Measurements from ENCODE around the gene AGBL4.

DNA sequence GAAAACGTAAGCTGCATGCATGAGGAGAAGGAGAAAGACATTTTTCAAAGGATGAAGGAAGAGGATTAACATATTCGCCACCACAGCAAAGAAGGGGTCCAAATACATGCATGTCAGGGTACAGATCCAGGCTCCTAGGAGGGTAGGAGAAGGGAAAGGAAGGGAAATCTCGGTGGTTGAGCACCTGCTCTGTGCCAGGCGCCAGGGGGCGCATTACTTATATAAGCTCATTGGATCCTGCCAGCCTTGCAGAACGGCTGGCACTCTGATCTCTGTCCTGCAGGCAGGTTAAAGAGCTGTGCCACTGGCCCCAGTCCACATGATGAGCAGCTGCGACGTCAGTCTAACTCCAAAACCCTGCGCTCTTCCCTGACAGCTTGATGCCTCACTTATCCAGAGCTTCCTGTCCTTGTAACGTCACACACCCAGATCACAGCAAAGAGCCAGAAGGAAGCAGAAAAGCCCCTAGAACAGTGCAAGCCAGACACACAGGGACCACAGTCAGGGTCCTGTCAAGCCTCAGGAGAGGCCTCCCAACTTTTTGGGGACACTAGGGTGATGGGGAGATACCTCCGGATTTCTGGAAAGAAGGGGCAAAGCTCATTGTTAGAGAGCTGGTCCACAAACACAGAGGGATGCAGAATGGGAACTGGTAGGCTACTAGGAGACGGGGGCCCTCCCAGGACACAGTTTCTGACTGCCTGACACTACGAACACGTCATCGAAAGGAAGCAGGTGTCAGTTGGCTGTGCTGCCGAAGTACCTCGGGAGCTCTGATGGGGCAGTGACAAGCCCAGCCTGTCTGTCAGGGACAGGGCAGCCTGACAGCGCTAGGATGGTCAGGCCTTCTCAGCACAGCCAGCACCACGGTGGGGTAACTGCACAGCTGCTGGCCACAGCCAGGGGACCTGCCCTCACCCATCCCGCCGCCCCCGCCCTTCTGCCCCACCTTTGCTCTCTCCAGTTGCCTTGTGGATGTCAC lies 1346.2 kb downstream of the AGBL4 start:
- TF ChIP-seq, protein P1, sequence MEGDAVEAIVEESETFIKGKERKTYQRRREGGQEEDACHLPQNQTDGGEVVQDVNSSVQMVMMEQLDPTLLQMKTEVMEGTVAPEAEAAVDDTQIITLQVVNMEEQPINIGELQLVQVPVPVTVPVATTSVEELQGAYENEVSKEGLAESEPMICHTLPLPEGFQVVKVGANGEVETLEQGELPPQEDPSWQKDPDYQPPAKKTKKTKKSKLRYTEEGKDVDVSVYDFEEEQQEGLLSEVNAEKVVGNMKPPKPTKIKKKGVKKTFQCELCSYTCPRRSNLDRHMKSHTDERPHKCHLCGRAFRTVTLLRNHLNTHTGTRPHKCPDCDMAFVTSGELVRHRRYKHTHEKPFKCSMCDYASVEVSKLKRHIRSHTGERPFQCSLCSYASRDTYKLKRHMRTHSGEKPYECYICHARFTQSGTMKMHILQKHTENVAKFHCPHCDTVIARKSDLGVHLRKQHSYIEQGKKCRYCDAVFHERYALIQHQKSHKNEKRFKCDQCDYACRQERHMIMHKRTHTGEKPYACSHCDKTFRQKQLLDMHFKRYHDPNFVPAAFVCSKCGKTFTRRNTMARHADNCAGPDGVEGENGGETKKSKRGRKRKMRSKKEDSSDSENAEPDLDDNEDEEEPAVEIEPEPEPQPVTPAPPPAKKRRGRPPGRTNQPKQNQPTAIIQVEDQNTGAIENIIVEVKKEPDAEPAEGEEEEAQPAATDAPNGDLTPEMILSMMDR (IDR thresholded peaks at IDR 0.05): peak; percentile 17 to 64
- TF ChIP-seq POLR2A (IDR thresholded peaks at IDR 0.05): no peak
- no peak for TF ChIP-seq POLR2AphosphoS5 (IDR thresholded peaks at IDR 0.05)
- TF ChIP-seq EP300 (IDR thresholded peaks at IDR 0.05): no peak
